ENCODE data around the gene CFAP20.

DNA sequence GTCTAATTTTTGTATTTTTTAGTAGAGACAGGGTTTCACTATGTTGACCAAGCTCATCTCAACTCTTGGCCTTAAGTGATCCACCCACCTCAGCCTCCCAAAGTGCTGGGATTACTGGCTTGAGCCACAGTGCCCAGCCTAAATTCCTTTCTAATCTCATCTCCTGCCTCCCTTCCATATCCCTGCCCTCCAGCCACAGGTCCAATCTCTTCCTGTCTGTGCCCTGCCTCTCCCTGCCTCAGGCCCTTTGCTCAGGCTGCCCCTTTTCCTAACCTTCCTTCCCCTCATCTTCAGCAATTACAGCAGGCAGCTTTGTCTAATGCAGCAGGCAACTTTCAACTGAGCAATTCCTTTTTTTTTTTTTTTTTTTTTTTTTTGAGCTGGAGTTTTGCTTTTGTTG is 46.8 kb downstream of the CFAP20 start:
- TF ChIP-seq, protein P1, sequence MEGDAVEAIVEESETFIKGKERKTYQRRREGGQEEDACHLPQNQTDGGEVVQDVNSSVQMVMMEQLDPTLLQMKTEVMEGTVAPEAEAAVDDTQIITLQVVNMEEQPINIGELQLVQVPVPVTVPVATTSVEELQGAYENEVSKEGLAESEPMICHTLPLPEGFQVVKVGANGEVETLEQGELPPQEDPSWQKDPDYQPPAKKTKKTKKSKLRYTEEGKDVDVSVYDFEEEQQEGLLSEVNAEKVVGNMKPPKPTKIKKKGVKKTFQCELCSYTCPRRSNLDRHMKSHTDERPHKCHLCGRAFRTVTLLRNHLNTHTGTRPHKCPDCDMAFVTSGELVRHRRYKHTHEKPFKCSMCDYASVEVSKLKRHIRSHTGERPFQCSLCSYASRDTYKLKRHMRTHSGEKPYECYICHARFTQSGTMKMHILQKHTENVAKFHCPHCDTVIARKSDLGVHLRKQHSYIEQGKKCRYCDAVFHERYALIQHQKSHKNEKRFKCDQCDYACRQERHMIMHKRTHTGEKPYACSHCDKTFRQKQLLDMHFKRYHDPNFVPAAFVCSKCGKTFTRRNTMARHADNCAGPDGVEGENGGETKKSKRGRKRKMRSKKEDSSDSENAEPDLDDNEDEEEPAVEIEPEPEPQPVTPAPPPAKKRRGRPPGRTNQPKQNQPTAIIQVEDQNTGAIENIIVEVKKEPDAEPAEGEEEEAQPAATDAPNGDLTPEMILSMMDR (IDR thresholded peaks at IDR 0.05; ENCODE audit: low read length): no peak
- no peak for TF ChIP-seq EZH2 (IDR thresholded peaks at IDR 0.05; ENCODE audit: borderline replicate concordance, low read length)
